B cell (primary cell): ENCODE measurements around the gene ANTXR2.

Experiments
- EZH2 ChIP-seq: IDR thresholded peaks from 2 replicates; pipeline ENCODE4 v1.6.1; 2012; ENCODE audit warnings: borderline replicate concordance, low read depth, mild to moderate bottlenecking, moderate library complexity, low read length; ENCODE audit not compliant: insufficient read depth, poor library complexity, severe bottlenecking
- TF ChIP-seq, protein P1 (sequence below): fragments of 200-600 bp; IDR thresholded peaks from one replicate; pipeline ENCODE4 v1.8.0; 2022; ENCODE audit warnings: antibody characterized with exemption, mild to moderate bottlenecking

DNA sequence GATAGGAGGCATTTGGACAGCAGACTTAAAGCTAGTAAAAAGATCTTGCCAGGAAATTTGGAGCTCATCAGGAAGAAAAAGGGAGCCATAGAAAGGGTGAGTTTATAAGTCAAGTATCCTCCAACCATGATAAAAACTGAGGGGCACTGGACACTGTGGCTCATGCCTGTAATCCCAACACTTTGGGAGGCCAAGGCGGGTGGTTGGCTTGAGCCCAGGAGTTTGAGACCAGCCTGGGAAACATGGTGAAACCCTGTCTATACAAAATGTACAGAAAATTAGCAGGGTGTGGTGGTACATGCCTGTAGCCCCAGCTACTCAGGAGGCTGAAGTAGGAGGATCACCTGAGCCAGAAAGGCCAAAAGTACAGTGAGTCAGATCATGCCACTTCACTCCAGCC is 48.7 kb downstream of the ANTXR2 start:
- TF ChIP-seq, protein P1, sequence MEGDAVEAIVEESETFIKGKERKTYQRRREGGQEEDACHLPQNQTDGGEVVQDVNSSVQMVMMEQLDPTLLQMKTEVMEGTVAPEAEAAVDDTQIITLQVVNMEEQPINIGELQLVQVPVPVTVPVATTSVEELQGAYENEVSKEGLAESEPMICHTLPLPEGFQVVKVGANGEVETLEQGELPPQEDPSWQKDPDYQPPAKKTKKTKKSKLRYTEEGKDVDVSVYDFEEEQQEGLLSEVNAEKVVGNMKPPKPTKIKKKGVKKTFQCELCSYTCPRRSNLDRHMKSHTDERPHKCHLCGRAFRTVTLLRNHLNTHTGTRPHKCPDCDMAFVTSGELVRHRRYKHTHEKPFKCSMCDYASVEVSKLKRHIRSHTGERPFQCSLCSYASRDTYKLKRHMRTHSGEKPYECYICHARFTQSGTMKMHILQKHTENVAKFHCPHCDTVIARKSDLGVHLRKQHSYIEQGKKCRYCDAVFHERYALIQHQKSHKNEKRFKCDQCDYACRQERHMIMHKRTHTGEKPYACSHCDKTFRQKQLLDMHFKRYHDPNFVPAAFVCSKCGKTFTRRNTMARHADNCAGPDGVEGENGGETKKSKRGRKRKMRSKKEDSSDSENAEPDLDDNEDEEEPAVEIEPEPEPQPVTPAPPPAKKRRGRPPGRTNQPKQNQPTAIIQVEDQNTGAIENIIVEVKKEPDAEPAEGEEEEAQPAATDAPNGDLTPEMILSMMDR, result no peak
- no peak for TF ChIP-seq EZH2
